ENCODE results near the gene PDK4. TPM values are rescaled to one million over a fixed set of nuclear protein-coding genes. Genes with fewer than 3 reads are reported as not detected.

The PDK4 gene
- total RNA-seq, 1 donor from 2014 or later = 13.0 TPM

DNA sequence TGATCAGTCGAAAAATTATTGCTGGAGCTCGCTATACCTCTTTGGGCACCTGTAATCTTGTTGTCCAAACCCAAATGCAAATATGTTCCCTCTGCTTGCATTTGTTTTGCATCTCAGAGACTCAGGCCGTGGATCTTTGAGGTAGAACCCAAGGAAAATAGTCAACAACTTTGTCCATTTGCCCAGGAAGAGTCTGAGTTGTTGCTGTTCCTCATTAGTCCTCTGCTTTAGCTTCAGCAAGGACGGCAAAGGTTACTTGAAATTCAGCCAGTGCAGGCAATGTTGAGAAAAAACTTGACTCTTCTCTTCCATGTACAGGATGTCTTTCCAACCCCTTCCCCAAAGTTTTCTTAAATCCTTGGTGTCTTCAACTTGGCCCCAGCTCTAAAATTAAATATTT is 45.8 kb downstream of the PDK4 start:
- Histone ChIP-seq H3K27me3 (ENCODE audit: control insufficient read depth in 3 of 3, insufficient read depth in 3 of 3, low read length in 3 of 3) (no peaks in the 10 kb centered on the region), H3K4me1 (ENCODE audit: control insufficient read depth in 3 of 3, insufficient read depth in 3 of 3, low read length in 3 of 3) (peaks cover 26 to 43% (median 43%) of the 10 kb centered on the region in 3 donors), H3K9ac (ENCODE audit: low read depth in 1 of 3, low read length in 3 of 3) (peak overlapping the region; percentile 63 to 69 (median 65)), H3K36me3 (ENCODE audit: control insufficient read depth in 3 of 3, insufficient read depth in 3 of 3, low read length in 3 of 3) (no peaks in the 10 kb centered on the region), H3K9me3 (ENCODE audit: control insufficient read depth in 3 of 3, low read length in 3 of 3) (no peaks in the 10 kb centered on the region), H3K4me3 (ENCODE audit: low read length in 3 of 3) (peak overlapping the region; percentile 46 to 53 (median 53)), H3K27ac (ENCODE audit: low read depth, low read length) (peak overlapping the region; percentile 95)

DNA sequence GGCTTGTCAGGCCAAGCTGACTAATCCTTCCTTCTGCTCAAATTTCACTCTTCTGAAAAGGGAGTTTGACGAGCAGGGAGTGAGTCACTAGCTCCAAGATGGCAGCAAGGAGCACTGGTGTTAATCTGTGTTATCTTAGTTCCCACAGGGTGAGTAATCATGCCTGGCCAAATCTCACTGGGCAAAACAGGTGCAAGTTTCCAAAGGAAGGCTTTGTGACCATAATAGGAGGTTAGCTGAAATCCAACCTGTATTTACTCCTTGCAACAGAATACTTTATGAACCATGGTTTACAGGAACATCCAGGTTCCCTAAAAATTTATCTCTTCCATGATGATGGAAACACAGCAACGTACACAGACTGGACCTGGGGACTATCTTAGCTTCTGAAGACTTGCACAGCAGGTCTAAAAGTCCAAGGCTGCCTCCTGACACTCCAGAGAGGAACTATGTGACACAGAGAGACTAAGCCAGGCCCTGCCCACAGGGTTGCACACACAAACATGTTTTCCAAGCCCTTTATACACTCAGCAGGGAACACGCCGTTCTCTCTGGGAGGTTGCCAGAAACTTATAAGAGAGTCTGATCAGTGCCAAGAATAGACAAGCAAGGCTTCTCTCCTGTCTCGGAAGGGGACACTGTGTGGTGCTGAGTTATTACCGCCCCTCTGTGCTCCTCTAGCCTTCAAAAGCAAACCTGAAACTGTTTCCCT is 46.3 kb downstream of the PDK4 start:
- Histone ChIP-seq H3K9ac (ENCODE audit: low read depth in 1 of 3, low read length in 3 of 3) (peak overlapping the region; percentile 63 to 69 (median 65)), H3K9me3 (ENCODE audit: control insufficient read depth in 3 of 3, low read length in 3 of 3) (no peaks in the 10 kb centered on the region), H3K27ac (ENCODE audit: low read depth, low read length) (peak overlapping the region; percentile 95), H3K36me3 (ENCODE audit: control insufficient read depth in 3 of 3, insufficient read depth in 3 of 3, low read length in 3 of 3) (no peaks in the 10 kb centered on the region), H3K4me1 (ENCODE audit: control insufficient read depth in 3 of 3, insufficient read depth in 3 of 3, low read length in 3 of 3) (peaks cover 26 to 45% (median 45%) of the 10 kb centered on the region in 3 donors), H3K4me3 (ENCODE audit: low read length in 3 of 3) (peak overlapping the region; percentile 46 to 53 (median 53)), H3K27me3 (ENCODE audit: control insufficient read depth in 3 of 3, insufficient read depth in 3 of 3, low read length in 3 of 3) (no peaks in the 10 kb centered on the region)

DNA sequence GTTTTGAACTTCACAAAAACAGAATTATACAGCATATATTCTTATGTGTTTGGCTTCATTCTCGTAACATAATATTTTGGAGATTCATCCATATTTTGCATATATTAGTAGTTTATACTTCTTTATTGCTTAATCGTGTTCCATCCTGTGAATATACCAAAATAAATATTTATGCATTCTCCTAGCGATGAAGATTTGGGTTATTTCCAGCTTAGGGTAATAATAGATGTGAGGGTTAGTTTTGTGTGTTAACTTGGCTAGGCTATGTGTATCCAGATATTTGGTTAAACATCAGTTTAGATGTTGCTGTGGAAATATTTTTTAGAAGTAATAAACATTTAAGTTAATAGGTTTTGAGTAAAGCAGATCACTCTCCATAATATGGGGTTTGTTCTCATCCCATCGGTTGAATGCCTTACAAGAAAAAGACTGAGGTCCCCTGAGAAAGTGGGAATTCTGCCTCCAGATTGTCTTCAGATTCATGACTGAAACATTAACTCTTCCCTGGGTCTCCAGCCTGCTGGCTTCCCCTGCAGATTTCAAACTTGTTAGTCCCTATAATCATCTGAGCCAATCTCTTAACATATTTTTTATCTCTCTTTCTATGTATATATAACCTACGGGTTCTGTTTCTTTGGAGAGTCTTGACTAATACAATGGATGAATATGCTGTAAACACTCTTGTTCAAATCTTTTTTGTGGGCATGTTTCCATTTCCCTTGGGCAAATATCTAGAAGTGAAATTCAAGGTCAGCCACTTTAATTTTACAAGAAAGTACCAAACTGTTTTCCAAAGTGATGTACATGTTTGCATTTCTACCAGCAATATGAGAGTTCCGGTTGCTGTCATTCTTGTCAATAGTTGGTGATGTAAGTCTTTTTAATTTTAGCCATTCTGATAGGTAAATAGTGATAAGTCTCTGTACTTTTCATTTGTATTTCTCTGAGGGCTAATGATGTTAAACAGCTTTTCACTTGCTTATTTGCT is 48.7 kb downstream of the PDK4 start:
- peaks cover 26 to 49% (median 45%) of the 10 kb centered on the region in 3 donors for H3K4me1 ChIP-seq (ENCODE audit: control insufficient read depth in 3 of 3, insufficient read depth in 3 of 3, low read length in 3 of 3)

GRCh38 chr7:95546647-95547046 is 49.7 kb downstream of the PDK4 start:
- H3K36me3 ChIP-seq (ENCODE audit: control insufficient read depth in 3 of 3, insufficient read depth in 3 of 3, low read length in 3 of 3) = no peaks in the 10 kb centered on the region
- peak overlapping the region; percentile 10 to 26 (median 13) for H3K9ac ChIP-seq (ENCODE audit: low read depth in 1 of 3, low read length in 3 of 3)
- H3K27ac ChIP-seq (ENCODE audit: low read depth, low read length) = peak overlapping the region; percentile 95
- peak overlapping the region in 2 of 3 donors; percentile 7 to 41 for H3K4me3 ChIP-seq (ENCODE audit: low read length in 3 of 3)
- H3K27me3 ChIP-seq (ENCODE audit: control insufficient read depth in 3 of 3, insufficient read depth in 3 of 3, low read length in 3 of 3) = no peaks in the 10 kb centered on the region
- H3K9me3 ChIP-seq (ENCODE audit: control insufficient read depth in 3 of 3, low read length in 3 of 3) = no peaks in the 10 kb centered on the region
- peaks cover 26 to 49% (median 45%) of the 10 kb centered on the region in 3 donors for H3K4me1 ChIP-seq (ENCODE audit: control insufficient read depth in 3 of 3, insufficient read depth in 3 of 3, low read length in 3 of 3)

More for the DNA sequence above, 48.7 kb downstream of the PDK4 start:
- Histone ChIP-seq H3K27ac (ENCODE audit: low read depth, low read length) (peak overlapping the region; percentile 95), H3K4me3 (ENCODE audit: low read length in 3 of 3) (no peak overlapping the region), H3K36me3 (ENCODE audit: control insufficient read depth in 3 of 3, insufficient read depth in 3 of 3, low read length in 3 of 3) (no peaks in the 10 kb centered on the region), H3K9ac (ENCODE audit: low read depth in 1 of 3, low read length in 3 of 3) (no peak overlapping the region), H3K27me3 (ENCODE audit: control insufficient read depth in 3 of 3, insufficient read depth in 3 of 3, low read length in 3 of 3) (no peaks in the 10 kb centered on the region), H3K9me3 (ENCODE audit: control insufficient read depth in 3 of 3, low read length in 3 of 3) (no peaks in the 10 kb centered on the region)

GRCh38 chr7:95545673-95546072 is 50.6 kb downstream of the PDK4 start:
- Histone ChIP-seq H3K4me1 (ENCODE audit: control insufficient read depth in 3 of 3, insufficient read depth in 3 of 3, low read length in 3 of 3) (peaks cover 22 to 44% (median 41%) of the 10 kb centered on the region in 3 donors), H3K9me3 (ENCODE audit: control insufficient read depth in 3 of 3, low read length in 3 of 3) (no peaks in the 10 kb centered on the region), H3K9ac (ENCODE audit: low read depth in 1 of 3, low read length in 3 of 3) (peak overlapping the region; percentile 43 to 80 (median 66)), H3K4me3 (ENCODE audit: low read length in 3 of 3) (peak overlapping the region; percentile 27 to 68 (median 63)), H3K36me3 (ENCODE audit: control insufficient read depth in 3 of 3, insufficient read depth in 3 of 3, low read length in 3 of 3) (no peaks in the 10 kb centered on the region), H3K27me3 (ENCODE audit: control insufficient read depth in 3 of 3, insufficient read depth in 3 of 3, low read length in 3 of 3) (no peaks in the 10 kb centered on the region), H3K27ac (ENCODE audit: low read depth, low read length) (peak overlapping the region; percentile 95)

- Histone ChIP-seq H3K27me3 (ENCODE audit: control insufficient read depth in 3 of 3, insufficient read depth in 3 of 3, low read length in 3 of 3) (no peaks in the 10 kb centered on the region), H3K9ac (ENCODE audit: low read depth in 1 of 3, low read length in 3 of 3) (peak overlapping the region; percentile 43 to 80 (median 66)), H3K4me3 (ENCODE audit: low read length in 3 of 3) (peak overlapping the region; percentile 27 to 68 (median 63)), H3K36me3 (ENCODE audit: control insufficient read depth in 3 of 3, insufficient read depth in 3 of 3, low read length in 3 of 3) (no peaks in the 10 kb centered on the region), H3K9me3 (ENCODE audit: control insufficient read depth in 3 of 3, low read length in 3 of 3) (no peaks in the 10 kb centered on the region), H3K4me1 (ENCODE audit: control insufficient read depth in 3 of 3, insufficient read depth in 3 of 3, low read length in 3 of 3) (peaks cover 16 to 39% (median 35%) of the 10 kb centered on the region in 3 donors), H3K27ac (ENCODE audit: low read depth, low read length) (peak overlapping the region; percentile 95)
These were observed 51.2 kb downstream of the PDK4 start for GRCh38 chr7:95545007-95545615.

GRCh38 chr7:95544171-95544570 is 52.1 kb downstream of the PDK4 start:
- no peaks in the 10 kb centered on the region for H3K9me3 ChIP-seq (ENCODE audit: control insufficient read depth in 3 of 3, low read length in 3 of 3)
- no peaks in the 10 kb centered on the region for H3K27me3 ChIP-seq (ENCODE audit: control insufficient read depth in 3 of 3, insufficient read depth in 3 of 3, low read length in 3 of 3)
- H3K4me3 ChIP-seq (ENCODE audit: low read length in 3 of 3) = no peak overlapping the region
- no peak overlapping the region for H3K9ac ChIP-seq (ENCODE audit: low read depth in 1 of 3, low read length in 3 of 3)
- H3K36me3 ChIP-seq (ENCODE audit: control insufficient read depth in 3 of 3, insufficient read depth in 3 of 3, low read length in 3 of 3) = no peaks in the 10 kb centered on the region
- peaks cover 10 to 32% (median 26%) of the 10 kb centered on the region in 3 donors for H3K4me1 ChIP-seq (ENCODE audit: control insufficient read depth in 3 of 3, insufficient read depth in 3 of 3, low read length in 3 of 3)
- H3K27ac ChIP-seq (ENCODE audit: low read depth, low read length) = no peak overlapping the region

- Histone ChIP-seq H3K4me1 (ENCODE audit: control insufficient read depth in 3 of 3, insufficient read depth in 3 of 3, low read length in 3 of 3) (peaks cover 10 to 30% (median 24%) of the 10 kb centered on the region in 3 donors), H3K27ac (ENCODE audit: low read depth, low read length) (no peak overlapping the region), H3K9me3 (ENCODE audit: control insufficient read depth in 3 of 3, low read length in 3 of 3) (no peaks in the 10 kb centered on the region), H3K27me3 (ENCODE audit: control insufficient read depth in 3 of 3, insufficient read depth in 3 of 3, low read length in 3 of 3) (no peaks in the 10 kb centered on the region), H3K4me3 (ENCODE audit: low read length in 3 of 3) (no peak overlapping the region), H3K9ac (ENCODE audit: low read depth in 1 of 3, low read length in 3 of 3) (no peak overlapping the region), H3K36me3 (ENCODE audit: control insufficient read depth in 3 of 3, insufficient read depth in 3 of 3, low read length in 3 of 3) (no peaks in the 10 kb centered on the region)
These were observed 53.0 kb downstream of the PDK4 start for GRCh38 chr7:95543312-95543711.

- no peaks in the 10 kb centered on the region for H3K27me3 ChIP-seq (ENCODE audit: control insufficient read depth in 3 of 3, insufficient read depth in 3 of 3, low read length in 3 of 3)
- H3K4me3 ChIP-seq (ENCODE audit: low read length in 3 of 3) = no peak overlapping the region
- no peaks in the 10 kb centered on the region for H3K9me3 ChIP-seq (ENCODE audit: control insufficient read depth in 3 of 3, low read length in 3 of 3)
- H3K4me1 ChIP-seq (ENCODE audit: control insufficient read depth in 3 of 3, insufficient read depth in 3 of 3, low read length in 3 of 3) = peaks cover 0 to 5% (median under 1%) of the 10 kb centered on the region in 3 donors
- no peaks in the 10 kb centered on the region for H3K36me3 ChIP-seq (ENCODE audit: control insufficient read depth in 3 of 3, insufficient read depth in 3 of 3, low read length in 3 of 3)
- no peak overlapping the region for H3K27ac ChIP-seq (ENCODE audit: low read depth, low read length)
- no peak overlapping the region for H3K9ac ChIP-seq (ENCODE audit: low read depth in 1 of 3, low read length in 3 of 3)
These were observed 56.0 kb downstream of the PDK4 start for GRCh38 chr7:95540366-95540765.

Data from skeletal muscle tissue (tissue), 4 donors.